CD14-positive monocyte (primary cell): ENCODE data around the gene MZB1. TPM values are rescaled to one million over a fixed set of nuclear protein-coding genes. Genes with fewer than 3 reads are reported as not detected.

Experiments used
- DNase-seq, 3 donors: peaks; one replicate each; pipeline ENCODE4 v3.0.0-alpha.2; 2011 to 2022
- H2AFZ ChIP-seq: 2 replicates; pipeline ENCODE4 v1.6.0; 2012; ENCODE audit warnings: mild to moderate bottlenecking, low read depth, low read length, inconsistent platforms; ENCODE audit not compliant: insufficient read depth, poor library complexity, severe bottlenecking
- H3K27ac ChIP-seq, 2 donors: 1 replicate in 1 of 2; 2 replicates in 1 of 2; pipeline ENCODE4 v1.5.1; 2012 to 2013; ENCODE audit warnings: low read length in 2 of 2, control low read depth in 1 of 2, inconsistent platforms in 1 of 2, low read depth in 1 of 2, mild to moderate bottlenecking in 1 of 2
- H3K27me3 ChIP-seq, 2 donors: one replicate each; pipeline versions ENCODE4 v1.6.0 to v1.6.1; 2011 to 2013; ENCODE audit warnings: low read length in 2 of 2; ENCODE audit not compliant: control insufficient read depth in 2 of 2, insufficient read depth in 2 of 2
- H3K36me3 ChIP-seq, 2 donors: replicated peaks in 1 of 2; 1 replicate in 1 of 2; 2 replicates in 1 of 2; pipeline versions ENCODE4 v1.5.1 to v1.6.1; 2012 to 2013; ENCODE audit warnings: low read length in 2 of 2, control low read depth in 1 of 2, inconsistent platforms in 1 of 2, mild to moderate bottlenecking in 1 of 2; ENCODE audit not compliant: insufficient read depth in 2 of 2, control insufficient read depth in 1 of 2
- H3K4me1 ChIP-seq, 2 donors: 1 replicate in 1 of 2; 2 replicates in 1 of 2; pipeline versions ENCODE4 v1.5.1 to v1.6.1; 2012 to 2013; ENCODE audit warnings: low read length in 2 of 2, control low read depth in 1 of 2, inconsistent platforms in 1 of 2, mild to moderate bottlenecking in 1 of 2, moderate library complexity in 1 of 2; ENCODE audit not compliant: insufficient read depth in 2 of 2, control insufficient read depth in 1 of 2
- H3K4me2 ChIP-seq: replicated peaks from 2 replicates; pipeline ENCODE3; 2012; ENCODE audit warnings: low read length, moderate library complexity, mild to moderate bottlenecking; ENCODE audit not compliant: poor library complexity, severe bottlenecking; ENCODE audit errors: extremely low read depth
- H3K4me3 ChIP-seq, 3 experiments: fragments of 200-600 bp in 1 of 3; sonication (generic) in 1 of 3; replicated peaks in 1 of 3; 1 replicate in 2 of 3; 2 replicates in 1 of 3; pipeline ENCODE4 v1.5.1; 2011 to 2013; ENCODE audit warnings: low read length in 3 of 3, mild to moderate bottlenecking in 3 of 3, control low read depth in 2 of 3, low read depth in 2 of 3, inconsistent platforms in 1 of 3, moderate library complexity in 1 of 3
- H3K79me2 ChIP-seq: 2 replicates; pipeline ENCODE4 v1.6.0; 2012; ENCODE audit warnings: mild to moderate bottlenecking, control low read depth, inconsistent platforms, low read length, moderate library complexity; ENCODE audit not compliant: insufficient read depth
- H3K9ac ChIP-seq: 2 replicates; pipeline ENCODE4 v1.6.0; 2017; ENCODE audit warnings: low read length, mild to moderate bottlenecking; ENCODE audit not compliant: insufficient read depth, poor library complexity, severe bottlenecking
- H3K9me3 ChIP-seq, 2 donors: replicated peaks in 1 of 2; 1 replicate in 1 of 2; 2 replicates in 1 of 2; pipeline versions ENCODE4 v1.5.1 to v1.6.1; 2012 to 2013; ENCODE audit warnings: low read length in 2 of 2, control low read depth in 1 of 2; ENCODE audit not compliant: control insufficient read depth in 1 of 2, insufficient read depth in 1 of 2
- H4K20me1 ChIP-seq: 2 replicates; pipeline ENCODE4 v1.6.0; 2012; ENCODE audit warnings: mild to moderate bottlenecking, low read length, control low read depth, moderate library complexity; ENCODE audit not compliant: insufficient read depth
- H3K27ac Mint-ChIP-seq, 7 donors: one replicate each; pipeline ENCODE4 v1.8.0; 2020; ENCODE audit warnings: mild to moderate bottlenecking in 7 of 7, mixed read lengths in 7 of 7, moderate library complexity in 6 of 7, inconsistent platforms in 2 of 7
- H3K27me3 Mint-ChIP-seq, 3 donors: one replicate each; pipeline ENCODE4 v1.8.0; 2021 to 2022; ENCODE audit warnings: low read depth in 3 of 3, mild to moderate bottlenecking in 3 of 3, mixed read lengths in 3 of 3, moderate library complexity in 3 of 3, inconsistent platforms in 1 of 3
- H3K36me3 Mint-ChIP-seq, 2 donors: one replicate each; pipeline ENCODE4 v1.8.0; 2020; ENCODE audit warnings: mixed read lengths in 2 of 2, inconsistent platforms in 1 of 2, mild to moderate bottlenecking in 1 of 2
- H3K4me1 Mint-ChIP-seq: one replicate; pipeline ENCODE4 v1.8.0; 2020; ENCODE audit warnings: mild to moderate bottlenecking, mixed read lengths
- H3K4me3 Mint-ChIP-seq, 2 donors: one replicate each; pipeline ENCODE4 v1.8.0; 2020; ENCODE audit warnings: mild to moderate bottlenecking in 2 of 2, mixed read lengths in 2 of 2, moderate library complexity in 1 of 2
- H3K9me3 Mint-ChIP-seq, 7 donors: one replicate each; pipeline ENCODE4 v1.8.0; 2020 to 2022; ENCODE audit warnings: mixed read lengths in 7 of 7, mild to moderate bottlenecking in 6 of 7, moderate library complexity in 6 of 7, inconsistent platforms in 2 of 7
- WGBS: methylation state at CpG from one replicate; pipeline ENCODE4 v1.1.5; 2013; ENCODE audit warnings: missing lambda C conversion rate; ENCODE audit not compliant: insufficient coverage; 5-methylcytosine and 5-hydroxymethylcytosine counted together
- intact Hi-C, 2 donors: fragments of 100-400 bp; cut with micrococcal nuclease; formaldehyde crosslinking; loops; one replicate each; pipeline versions ENCODE4 v1.15.0 to v1.15.1; 2023
- polyA plus RNA-seq, 3 donors: library from polyadenylated mRNA; depleted of rRNA in 1 of 3; unstranded in 2 of 3; stranded (reverse) in 1 of 3; fragments of 300-500 nt in 2 of 3; fragments of >200 nt in 1 of 3; fragmentation: Illumina TruSeq in 2 of 3; gene quantifications; 1 replicate in 2 of 3; 2 replicates in 1 of 3; pipeline ENCODE4 v1.2.3, GENCODE V29; 2012 to 2021
- TF ChIP-seq, protein P1 (sequence below): fragments of 200-600 bp; IDR thresholded peaks from one replicate; pipeline ENCODE4 v1.8.0; 2022; ENCODE audit warnings: antibody characterized with exemption, mild to moderate bottlenecking

MZB1 gene
- polyA plus RNA-seq, 3 donors, result 0.30 to 0.52 TPM; not detected in 1

DNA sequence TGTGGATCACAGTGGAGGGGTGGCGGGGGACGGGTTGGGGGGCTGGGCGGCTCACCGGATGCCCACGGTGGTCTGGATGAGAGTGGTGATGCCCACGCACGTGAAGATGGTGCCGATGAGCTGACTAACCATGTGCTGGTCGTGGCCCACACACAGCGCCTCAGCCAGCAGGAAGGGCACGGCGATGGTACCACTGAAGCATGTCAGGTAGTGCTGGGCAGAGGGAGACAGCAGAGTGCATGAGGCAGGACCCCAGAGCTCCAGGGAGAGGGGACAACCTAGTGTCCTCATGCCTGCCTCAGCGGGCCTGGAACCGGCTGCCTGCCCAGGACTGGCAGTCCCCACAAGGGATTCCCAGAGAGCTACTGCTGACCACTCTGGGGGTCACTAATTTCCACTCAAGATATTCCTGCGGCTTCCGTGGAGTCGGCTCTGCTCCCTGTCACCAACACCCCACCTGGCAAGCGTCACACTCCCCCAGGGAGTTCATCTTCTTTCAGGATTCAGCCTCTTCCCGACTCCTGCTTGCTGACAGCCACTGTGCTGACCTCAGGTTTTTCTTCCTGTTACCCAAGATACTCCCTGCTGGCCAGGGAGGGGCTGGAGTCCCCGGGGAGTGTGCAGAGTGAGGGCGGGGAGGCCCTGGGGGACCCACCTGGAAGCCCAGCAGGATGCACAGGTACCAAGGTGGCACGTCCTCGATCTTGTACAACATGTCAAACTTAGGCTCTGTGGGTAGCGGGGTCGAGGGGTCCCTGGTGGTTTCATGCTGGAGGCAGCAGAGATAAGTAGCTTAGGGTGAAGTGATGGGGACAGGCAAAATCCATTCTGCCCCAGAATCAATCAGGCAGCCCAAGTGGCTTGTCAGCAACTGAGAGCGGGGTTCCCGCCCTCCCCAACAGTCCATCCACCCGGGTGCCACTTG lies 7.6 kb downstream of the MZB1 start:
- peak overlapping the region in 1 of 7 donors; percentile 27 for H3K27ac Mint-ChIP-seq
- Histone ChIP-seq H3K27ac (no peak overlapping the region), H4K20me1 (no peaks in the 10 kb centered on the region), H3K79me2 (no peaks in the 10 kb centered on the region), H3K4me3 (no peak overlapping the region), H3K9ac (no peak overlapping the region), H3K4me1 (peaks cover 19 to 23% of the 10 kb centered on the region in 2 donors), H3K9me3 (no peaks in the 10 kb centered on the region), H3K36me3 (no peaks in the 10 kb centered on the region), H3K4me2 (no peak overlapping the region), H2AFZ (no peak overlapping the region), H3K27me3 (no peaks in the 10 kb centered on the region)
- 91% methylated on average over 20 of the region's 28 CpGs for WGBS
- H3K27me3 Mint-ChIP-seq, result peaks cover 0 to 12% (median under 1%) of the 10 kb centered on the region in 3 donors
- intact Hi-C loops, result no loop called here
- TF ChIP-seq, protein P1, sequence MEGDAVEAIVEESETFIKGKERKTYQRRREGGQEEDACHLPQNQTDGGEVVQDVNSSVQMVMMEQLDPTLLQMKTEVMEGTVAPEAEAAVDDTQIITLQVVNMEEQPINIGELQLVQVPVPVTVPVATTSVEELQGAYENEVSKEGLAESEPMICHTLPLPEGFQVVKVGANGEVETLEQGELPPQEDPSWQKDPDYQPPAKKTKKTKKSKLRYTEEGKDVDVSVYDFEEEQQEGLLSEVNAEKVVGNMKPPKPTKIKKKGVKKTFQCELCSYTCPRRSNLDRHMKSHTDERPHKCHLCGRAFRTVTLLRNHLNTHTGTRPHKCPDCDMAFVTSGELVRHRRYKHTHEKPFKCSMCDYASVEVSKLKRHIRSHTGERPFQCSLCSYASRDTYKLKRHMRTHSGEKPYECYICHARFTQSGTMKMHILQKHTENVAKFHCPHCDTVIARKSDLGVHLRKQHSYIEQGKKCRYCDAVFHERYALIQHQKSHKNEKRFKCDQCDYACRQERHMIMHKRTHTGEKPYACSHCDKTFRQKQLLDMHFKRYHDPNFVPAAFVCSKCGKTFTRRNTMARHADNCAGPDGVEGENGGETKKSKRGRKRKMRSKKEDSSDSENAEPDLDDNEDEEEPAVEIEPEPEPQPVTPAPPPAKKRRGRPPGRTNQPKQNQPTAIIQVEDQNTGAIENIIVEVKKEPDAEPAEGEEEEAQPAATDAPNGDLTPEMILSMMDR, result no peak
- H3K4me1 Mint-ChIP-seq, result peaks cover 23% of the 10 kb centered on the region
- no peak overlapping the region for H3K4me3 Mint-ChIP-seq
- peaks cover under 1 to 1% of the 10 kb centered on the region in 2 donors for H3K36me3 Mint-ChIP-seq
- no peaks in the 10 kb centered on the region for H3K9me3 Mint-ChIP-seq
- DNase-seq, result no peak

DNA sequence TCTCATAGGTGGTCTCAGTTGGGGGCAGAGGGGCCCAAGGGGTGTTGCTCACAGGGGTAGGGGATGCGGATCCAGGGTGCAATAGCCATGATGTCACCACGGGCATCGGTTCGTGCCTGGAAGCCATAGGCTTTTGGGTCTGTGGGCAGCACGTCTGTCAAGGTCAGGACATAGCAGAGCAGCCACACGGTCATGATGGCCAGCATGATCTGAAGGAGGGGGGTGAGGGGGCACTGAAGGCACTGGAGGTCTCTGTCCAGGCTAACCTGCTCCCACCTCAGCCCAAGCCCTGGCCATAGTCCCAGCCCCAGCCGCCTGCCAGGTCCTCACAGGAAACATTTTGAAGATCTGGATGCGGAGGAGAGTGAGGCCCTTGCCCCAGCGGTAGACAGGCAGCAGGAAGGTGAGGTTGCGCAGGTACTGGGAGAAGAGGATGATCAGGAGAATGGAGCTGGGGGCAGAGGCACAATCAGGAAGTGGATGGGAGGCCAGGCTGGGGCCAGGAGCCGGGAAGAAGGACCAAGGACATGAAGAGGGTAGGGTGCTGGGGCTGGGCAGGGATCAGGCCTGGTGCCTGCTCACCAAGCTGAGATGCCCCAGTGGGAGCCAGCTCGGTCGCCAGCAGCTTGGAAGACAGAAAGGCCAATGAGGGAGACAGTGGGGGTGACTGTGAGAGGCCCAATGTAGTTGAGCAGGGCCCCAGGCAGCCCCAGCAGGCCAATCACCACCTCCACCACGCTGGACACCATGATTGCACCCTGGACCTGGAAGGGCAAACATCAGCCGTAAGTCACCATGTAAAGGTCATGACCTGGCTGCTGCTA lies 9.9 kb downstream of the MZB1 start:
- 91% methylated on average over 6 of the region's 15 CpGs for WGBS
- intact Hi-C loops, result no loop called here

More for the DNA sequence above, 9.9 kb downstream of the MZB1 start:
- H3K4me2 ChIP-seq, result no peak overlapping the region
- peaks cover 5 to 6% of the 10 kb centered on the region in 2 donors for H3K4me1 ChIP-seq
- H3K79me2 ChIP-seq, result no peaks in the 10 kb centered on the region
- H3K4me1 Mint-ChIP-seq, result peaks cover 7% of the 10 kb centered on the region
- H3K9me3 ChIP-seq, result no peaks in the 10 kb centered on the region
- H4K20me1 ChIP-seq, result no peaks in the 10 kb centered on the region
- no peaks in the 10 kb centered on the region for H3K27me3 ChIP-seq
- H3K4me3 Mint-ChIP-seq, result no peak overlapping the region
- H3K27ac ChIP-seq, result no peak overlapping the region
- no peak overlapping the region for H3K9ac ChIP-seq
- H3K27me3 Mint-ChIP-seq, result peaks cover 0 to 12% (median 0%) of the 10 kb centered on the region in 3 donors
- no peak for DNase-seq
- peaks cover 0 to 2% (median 0%) of the 10 kb centered on the region in 7 donors for H3K9me3 Mint-ChIP-seq
- H3K36me3 ChIP-seq, result no peaks in the 10 kb centered on the region
- TF ChIP-seq, protein P1, result no peak
- H3K4me3 ChIP-seq, result no peak overlapping the region
- H3K27ac Mint-ChIP-seq, result no peak overlapping the region
- H2AFZ ChIP-seq, result no peak overlapping the region
- H3K36me3 Mint-ChIP-seq, result peaks cover 1 to 8% of the 10 kb centered on the region in 2 donors
